ENCODE measurements around the gene GTPBP6. TPM values are rescaled to one million over a fixed set of nuclear protein-coding genes. Genes with fewer than 3 reads are reported as not detected.

GTPBP6 gene
- total RNA-seq, 4 donors from 2014 or later: 30.6 to 60.2 (median 36.0) TPM

GRCh38 chrX:358651-359143 is 40.1 kb upstream of the GTPBP6 start:
- Histone ChIP-seq H3K27me3 (no peaks in the 10 kb centered on the region), H3K36me3 (peaks cover 0 to 10% (median 3%) of the 10 kb centered on the region in 4 donors), H3K27ac (no peak overlapping the region), H3K9me3 (peaks cover 7 to 11% of the 10 kb centered on the region in 2 donors), H3K4me3 (no peak overlapping the region), H3K4me1 (no peaks in the 10 kb centered on the region)
- no peak for DNase-seq
- intact Hi-C loops (cut with DNase I; ENCODE audit: low total_unique reads) (no loop called here), in situ Hi-C loops (cut with MboI; ENCODE audit: low pct_ligation_motif_present in 1 of 4, low pct_unique_long_range_greater_than_20kb in 1 of 4, low sequenced_read_pairs in 3 of 4) (no loop called here)
- TF ChIP-seq POLR2A (IDR thresholded peaks at IDR 0.05) (no peak), POLR2AphosphoS5 (IDR thresholded peaks at IDR 0.05) (no peak), CTCF (IDR thresholded peaks at IDR 0.05) (no peak), EP300 (IDR thresholded peaks at IDR 0.05; ENCODE audit: low read depth) (no peak)
- WGBS, 2 donors (ENCODE audit: low coverage in 1 of 2): 94% methylated on average over 11 to 49 of the region's 49 CpGs

- in situ Hi-C loops (cut with MboI; ENCODE audit: low pct_ligation_motif_present in 1 of 4, low pct_unique_long_range_greater_than_20kb in 1 of 4, low sequenced_read_pairs in 3 of 4): no loop called here
- WGBS, 2 donors (ENCODE audit: low coverage in 1 of 2): 37 to 91% methylated on average over 2 to 48 of the region's 48 CpGs
Measured at GRCh38 chrX:357693-358471, 39.3 kb upstream of the GTPBP6 start.

GRCh38 chrX:357035-357692 is 38.6 kb upstream of the GTPBP6 start:
- in situ Hi-C loops (cut with MboI; ENCODE audit: low pct_ligation_motif_present in 1 of 4, low pct_unique_long_range_greater_than_20kb in 1 of 4, low sequenced_read_pairs in 3 of 4) (no loop called here), intact Hi-C loops (cut with DNase I; ENCODE audit: low total_unique reads) (no loop called here)
- peaks cover 7 to 11% of the 10 kb centered on the region in 2 donors for H3K9me3 ChIP-seq
- H3K36me3 ChIP-seq: peaks cover 0 to 10% (median 3%) of the 10 kb centered on the region in 4 donors
- TF ChIP-seq CTCF (IDR thresholded peaks at IDR 0.05) (no peak), POLR2A (IDR thresholded peaks at IDR 0.05) (no peak), EP300 (IDR thresholded peaks at IDR 0.05; ENCODE audit: low read depth) (no peak)
- no peaks in the 10 kb centered on the region for H3K27me3 ChIP-seq
- WGBS, 2 donors (ENCODE audit: low coverage in 1 of 2): 83 to 92% methylated on average over 13 to 14 of the region's 14 CpGs
- H3K4me3 ChIP-seq: no peak overlapping the region
- no peak overlapping the region for H3K27ac ChIP-seq
- no peak for DNase-seq
- no peaks in the 10 kb centered on the region for H3K4me1 ChIP-seq

More at GRCh38 chrX:357693-358471, 39.3 kb upstream of the GTPBP6 start:
- no peaks in the 10 kb centered on the region for H3K4me1 ChIP-seq
- H3K4me3 ChIP-seq: no peak overlapping the region
- H3K27me3 ChIP-seq: no peaks in the 10 kb centered on the region
- intact Hi-C loops (cut with DNase I; ENCODE audit: low total_unique reads): no loop called here
- peaks cover 0 to 10% (median 3%) of the 10 kb centered on the region in 4 donors for H3K36me3 ChIP-seq
- no peak for DNase-seq
- H3K27ac ChIP-seq: no peak overlapping the region
- TF ChIP-seq CTCF (IDR thresholded peaks at IDR 0.05) (no peak), POLR2A (IDR thresholded peaks at IDR 0.05) (no peak), POLR2AphosphoS5 (IDR thresholded peaks at IDR 0.05) (no peak), EP300 (IDR thresholded peaks at IDR 0.05; ENCODE audit: low read depth) (no peak)
- H3K9me3 ChIP-seq: peaks cover 7 to 11% of the 10 kb centered on the region in 2 donors

GRCh38 chrX:356385-357034 is 37.9 kb upstream of the GTPBP6 start:
- Histone ChIP-seq H3K4me3 (no peak overlapping the region), H3K27ac (no peak overlapping the region), H3K4me1 (no peaks in the 10 kb centered on the region), H3K36me3 (peaks cover 0 to 10% (median 3%) of the 10 kb centered on the region in 4 donors), H3K9me3 (peaks cover 7 to 11% of the 10 kb centered on the region in 2 donors), H3K27me3 (no peaks in the 10 kb centered on the region)
- 70 to 80% methylated on average over 7 to 17 of the region's 17 CpGs for WGBS, 2 donors (ENCODE audit: low coverage in 1 of 2)
- no peak for DNase-seq
- intact Hi-C loops (cut with DNase I; ENCODE audit: low total_unique reads): no loop called here
- in situ Hi-C loops (cut with MboI; ENCODE audit: low pct_ligation_motif_present in 1 of 4, low pct_unique_long_range_greater_than_20kb in 1 of 4, low sequenced_read_pairs in 3 of 4): no loop called here
- no peak for TF ChIP-seq CTCF (IDR thresholded peaks at IDR 0.05)
- no peak for TF ChIP-seq EP300 (IDR thresholded peaks at IDR 0.05; ENCODE audit: low read depth)

All from transverse colon (tissue), 4 donors.